NCI-H2227 treated with DMSO at 0.1 percent for 48 hours (cell line): ENCODE results near the gene SPAG6.

Experiments
- DNase-seq: peaks from one replicate; lab custom pipeline; 2025; lab: John Stamatoyannopoulos, UW

Gene SPAG6

GRCh38 chr10:22434521-22434920 is 89.2 kb downstream of the SPAG6 start:
- no peak for DNase-seq

DNA sequence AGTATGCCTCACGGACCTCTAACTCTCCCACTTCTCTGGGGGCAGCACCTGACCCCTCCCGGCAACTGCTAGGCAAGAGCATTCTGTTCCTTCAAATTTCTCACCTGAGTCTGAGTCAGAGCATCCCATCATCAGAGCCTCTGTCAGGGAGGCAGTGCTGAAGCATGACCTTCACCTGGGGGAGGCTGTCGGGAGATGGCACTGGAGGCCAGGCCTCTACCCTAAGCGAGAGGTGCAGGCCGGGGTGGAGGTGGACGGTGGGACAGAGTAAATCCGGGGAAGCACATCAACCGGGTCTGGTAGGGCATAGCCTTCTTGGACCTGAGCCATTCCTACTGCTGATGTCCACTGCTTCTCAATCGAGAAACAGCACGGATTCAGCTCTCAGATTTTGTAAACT is 90.4 kb downstream of the SPAG6 start:
- no peak for DNase-seq

DNA sequence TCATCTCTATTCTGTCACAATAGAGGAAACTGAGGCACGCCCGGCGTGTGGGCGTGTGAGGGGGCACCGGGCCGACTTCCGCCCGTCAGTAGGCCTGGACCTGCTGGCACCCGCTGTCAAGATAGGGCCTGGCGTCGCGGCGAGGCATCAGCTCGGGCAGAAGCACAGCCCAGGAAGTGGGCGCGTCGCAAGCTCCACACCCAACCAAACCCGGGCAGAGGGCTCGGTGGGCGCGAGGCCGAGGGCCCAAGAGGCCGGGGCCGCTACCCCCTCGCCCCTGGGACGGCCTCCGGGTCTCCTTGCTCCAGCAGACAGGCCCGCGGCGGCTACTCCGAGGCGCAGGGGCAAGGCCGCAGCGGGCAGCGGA is 91.2 kb downstream of the SPAG6 start:
- no peak for DNase-seq

- DNase-seq, result peak; percentile 73
Observed at GRCh38 chr10:22436893-22437619, 91.8 kb downstream of the SPAG6 start.

DNA sequence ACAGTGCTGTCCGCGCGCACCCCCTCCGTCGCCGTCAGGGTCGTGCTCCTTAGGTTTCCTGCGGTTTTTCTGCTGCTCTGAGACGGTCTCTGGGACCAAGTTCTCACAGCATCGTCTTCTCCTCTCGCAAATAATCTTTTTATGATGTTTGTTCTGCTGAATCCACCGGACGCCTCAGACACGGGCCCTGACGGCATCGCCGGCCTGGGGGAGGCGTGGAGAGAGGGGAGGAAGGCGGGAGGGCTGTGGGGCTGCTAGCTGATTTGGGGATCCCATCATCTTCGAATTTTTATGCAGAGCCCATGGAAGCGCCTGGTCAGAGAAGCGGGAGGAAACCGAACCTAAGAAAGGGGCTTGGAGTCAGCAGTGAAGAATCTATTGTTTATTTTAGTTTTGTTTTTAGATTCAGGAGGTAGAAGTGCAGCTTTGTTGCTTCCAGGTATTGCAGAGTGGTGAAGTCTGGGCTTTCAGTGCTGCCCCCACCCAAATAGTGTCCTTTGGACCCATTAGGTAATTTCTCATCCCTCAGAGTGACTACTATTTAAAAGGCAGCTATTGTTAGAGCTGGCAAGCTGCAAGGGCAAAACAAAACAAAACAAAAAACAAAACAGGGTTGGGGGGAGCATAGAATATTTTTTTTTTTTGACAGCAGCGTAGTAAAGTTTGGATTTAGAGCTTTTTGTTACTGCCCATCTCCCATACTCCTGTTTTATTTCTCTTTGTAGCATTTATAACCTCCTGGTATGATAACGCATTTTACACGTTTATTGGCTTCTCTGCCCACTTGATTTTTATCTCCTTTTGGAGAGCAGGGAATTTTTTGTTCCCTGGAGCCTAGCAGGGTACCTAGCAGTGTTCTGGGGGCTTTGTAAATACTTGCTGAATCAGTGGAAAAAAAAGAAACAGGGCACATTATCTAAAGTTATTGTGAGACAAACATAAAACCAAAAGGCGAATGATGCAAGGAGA is 92.6 kb downstream of the SPAG6 start:
- peak; percentile 13 for DNase-seq

GRCh38 chr10:22438711-22439110 is 93.4 kb downstream of the SPAG6 start:
- DNase-seq, result no peak

- no peak for DNase-seq
Observed at GRCh38 chr10:22442063-22442462, 96.8 kb downstream of the SPAG6 start.

DNA sequence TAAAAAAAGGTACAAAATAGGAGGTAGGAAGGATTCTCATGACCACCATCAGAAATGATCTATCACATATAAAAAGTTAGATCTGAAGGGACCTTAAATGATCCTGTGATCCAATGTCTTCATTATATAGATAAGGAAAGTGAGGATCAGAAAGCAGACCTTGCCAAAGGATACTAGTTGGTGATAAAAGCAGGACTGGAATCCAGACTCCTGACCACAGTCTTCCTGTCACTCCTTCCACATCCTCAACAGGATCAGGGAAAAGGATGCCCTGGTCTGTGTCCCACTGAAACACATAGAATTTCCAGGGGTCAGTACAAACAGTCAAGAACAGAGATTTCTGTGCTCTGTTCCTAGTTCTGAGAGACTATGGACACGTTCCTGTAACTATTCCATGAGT is 97.2 kb downstream of the SPAG6 start:
- no peak for DNase-seq

DNA sequence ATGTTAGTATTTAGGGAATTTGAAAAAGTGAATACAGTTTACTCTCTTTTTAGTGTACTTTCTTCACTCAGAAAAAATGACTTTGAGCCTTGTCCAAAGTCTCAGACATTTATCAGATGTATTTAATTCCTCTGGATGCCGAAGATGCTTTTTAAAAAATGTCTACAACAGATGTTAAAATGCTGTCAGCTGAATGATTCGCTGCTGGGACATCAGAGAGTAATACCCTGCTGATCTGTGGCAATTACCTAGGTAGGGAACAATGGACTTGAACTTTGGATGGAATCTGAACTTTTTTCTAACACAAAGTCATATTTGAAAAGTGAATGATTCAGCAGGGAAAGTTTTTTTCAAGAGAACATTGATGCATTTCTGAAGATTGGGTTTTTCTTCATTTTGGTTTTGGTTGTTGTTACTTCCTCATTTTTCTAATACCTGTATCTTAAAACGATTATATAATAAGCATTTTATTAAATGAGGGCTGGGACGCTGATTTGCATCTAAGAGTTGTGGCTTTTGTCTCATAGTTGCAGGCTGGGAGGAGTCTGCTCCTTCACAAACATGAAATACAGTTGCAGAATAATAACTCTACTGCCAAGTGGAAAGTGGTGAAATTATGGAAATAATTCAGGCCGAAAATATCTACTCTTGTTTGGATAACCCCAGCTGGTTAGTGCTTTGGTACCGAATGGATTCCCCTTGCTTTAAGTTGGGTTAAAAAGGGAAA is 98.0 kb downstream of the SPAG6 start:
- no peak for DNase-seq

- no peak for DNase-seq
Observed at GRCh38 chr10:22444219-22444788, 99.0 kb downstream of the SPAG6 start.

GRCh38 chr10:22445495-22445894 is 100.2 kb downstream of the SPAG6 start:
- no peak for DNase-seq

DNA sequence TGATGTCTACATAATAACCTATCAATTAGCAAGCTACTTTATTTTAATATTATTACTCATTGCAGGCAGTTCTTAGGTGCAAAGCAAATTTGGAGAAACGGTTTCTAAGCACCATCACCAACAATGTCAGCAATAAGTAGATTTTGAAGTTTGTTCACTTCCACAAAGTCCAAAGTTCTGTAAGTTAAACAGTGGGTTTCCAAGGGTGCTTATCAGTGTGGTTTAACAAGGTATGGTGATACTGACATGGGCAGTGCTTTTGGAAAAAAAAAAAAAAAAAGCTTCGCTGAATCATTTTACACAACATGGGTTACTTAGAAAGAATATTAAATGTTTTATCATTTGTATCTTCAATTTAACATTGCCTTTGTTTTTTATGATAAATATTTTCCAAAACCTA is 101.8 kb downstream of the SPAG6 start:
- no peak for DNase-seq

GRCh38 chr10:22451346-22451745 is 106.0 kb downstream of the SPAG6 start:
- DNase-seq, result no peak

- DNase-seq, result no peak
Observed at GRCh38 chr10:22453320-22453719, 108.0 kb downstream of the SPAG6 start.

DNA sequence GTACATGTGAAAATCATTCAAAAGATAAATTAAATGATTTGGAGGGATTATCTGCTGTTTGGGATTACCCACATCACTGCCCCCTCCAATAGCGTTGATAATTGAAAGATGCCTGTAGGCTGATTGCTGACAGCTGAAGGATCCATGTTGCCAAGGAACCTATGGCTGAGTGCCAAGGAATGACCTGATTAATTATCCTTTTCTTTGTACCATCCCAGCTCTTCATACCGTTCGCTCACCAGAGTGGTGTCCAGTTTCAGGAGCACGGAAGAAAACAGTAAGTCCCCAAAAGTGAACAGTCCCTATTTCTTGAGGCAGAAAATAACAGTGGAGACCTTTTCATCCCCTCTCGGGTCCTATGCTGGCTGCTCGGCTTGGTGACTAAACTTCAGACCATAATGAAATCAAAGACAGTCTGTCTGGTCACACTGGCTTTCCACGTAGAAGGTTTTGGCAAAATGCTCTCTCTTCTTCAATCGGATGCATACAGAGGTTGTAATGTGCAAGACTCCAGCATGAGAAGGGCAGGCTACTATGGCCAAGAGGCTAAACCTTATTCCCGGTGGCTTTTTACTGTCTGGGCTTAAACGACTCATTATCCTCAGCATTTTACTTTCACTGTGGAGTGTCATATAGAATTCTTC is 108.8 kb downstream of the SPAG6 start:
- peak; percentile 29 for DNase-seq

DNA sequence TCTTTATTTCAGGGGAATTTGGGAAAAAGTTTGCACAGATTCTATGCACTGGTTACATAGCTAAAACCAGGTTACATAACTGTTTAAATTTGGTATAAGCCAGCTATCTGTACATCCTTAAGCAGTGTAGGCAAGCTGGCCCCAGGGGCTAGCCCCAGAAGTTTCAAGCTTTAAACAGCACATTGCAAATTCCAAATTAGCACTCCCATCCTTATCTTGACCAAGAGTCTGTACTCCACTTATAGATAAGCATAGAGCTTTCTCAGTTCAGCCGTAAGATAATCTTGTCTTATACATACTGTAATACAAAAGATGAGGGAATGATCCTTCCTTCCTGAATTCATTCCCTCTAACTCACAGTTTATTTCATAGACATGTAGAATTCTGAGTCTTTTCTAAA is 109.3 kb downstream of the SPAG6 start:
- DNase-seq, result no peak

DNA sequence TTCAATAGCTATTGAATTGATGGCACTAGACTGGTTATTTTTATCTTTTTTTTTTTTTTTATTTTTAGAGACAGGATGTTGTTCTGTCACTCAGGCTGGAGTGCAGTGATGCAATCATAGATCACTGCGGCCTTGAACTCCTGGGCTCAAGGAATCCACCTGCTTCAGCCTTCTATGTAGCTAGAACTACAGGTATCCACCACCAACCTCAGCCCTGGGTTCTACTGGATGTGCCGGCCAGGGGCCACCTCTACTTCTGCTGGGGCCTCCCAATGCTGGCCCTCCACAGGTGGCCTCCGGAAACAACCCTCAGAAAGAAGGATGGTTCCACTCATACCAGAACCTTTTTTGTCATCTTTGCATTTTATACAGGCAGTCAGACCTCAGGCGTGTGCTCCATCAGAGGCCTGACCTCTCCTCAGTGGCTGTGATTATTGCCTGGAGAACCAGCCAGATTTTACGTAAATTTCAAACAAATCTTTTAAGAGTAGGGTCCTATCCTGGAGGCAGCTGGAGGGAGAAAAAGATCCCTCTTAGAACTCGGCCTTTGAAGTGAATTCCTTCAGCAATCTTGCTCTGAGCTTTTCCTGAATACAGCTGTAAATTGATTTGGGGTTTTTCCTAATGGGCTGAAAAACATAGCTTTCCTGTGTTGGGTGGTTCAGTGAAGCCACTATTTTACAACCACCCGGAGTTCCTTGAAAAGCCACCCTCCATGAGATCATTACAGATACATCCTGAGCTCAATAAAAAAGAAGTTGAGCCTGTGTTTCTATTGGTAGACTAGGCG is 110.0 kb downstream of the SPAG6 start:
- DNase-seq, result no peak

GRCh38 chr10:22456486-22456885 is 111.2 kb downstream of the SPAG6 start:
- DNase-seq, result no peak

- DNase-seq, result no peak
Observed at GRCh38 chr10:22458272-22459038, 113.2 kb downstream of the SPAG6 start.

- no peak for DNase-seq
Observed at GRCh38 chr10:22459496-22459895, 114.2 kb downstream of the SPAG6 start.
